Neural cell (in vitro differentiated cells): ENCODE results near the gene GRWD1. TPM values are rescaled to one million over a fixed set of nuclear protein-coding genes. Genes with fewer than 3 reads are reported as not detected.

ENCODE experiments used
- H2AFZ ChIP-seq: fragments of 200-600, 300-800 bp; sonication (generic), shearing (Covaris generic); 2 replicates; pipeline ENCODE4 v1.6.0; 2014; ENCODE audit warnings: low read depth, mild to moderate bottlenecking, antibody characterized with exemption, low read length, moderate library complexity
- H3F3A ChIP-seq: fragments of 200-600 bp; shearing (Covaris generic); 2 replicates; pipeline ENCODE4 v1.6.1; 2016; ENCODE audit warnings: mild to moderate bottlenecking, moderate library complexity, mixed read lengths, antibody characterized with exemption, low read length; ENCODE audit not compliant: insufficient read depth, poor library complexity, severe bottlenecking
- H3K27ac ChIP-seq: fragments of 200-600, 300-800 bp; sonication (generic), shearing (Covaris generic); 2 replicates; pipeline ENCODE4 v1.5.1; 2014; ENCODE audit warnings: mild to moderate bottlenecking, low read length, moderate library complexity
- H3K27me3 ChIP-seq: fragments of 300-800, 200-600 bp; sonication (generic), shearing (Covaris generic); 2 replicates; pipeline ENCODE4 v1.6.0; 2014; ENCODE audit warnings: mild to moderate bottlenecking, low read depth, low read length, moderate library complexity; ENCODE audit not compliant: insufficient read depth
- H3K36me3 ChIP-seq: fragments of 300-800, 200-600 bp; sonication (generic), shearing (Covaris generic); 2 replicates; pipeline ENCODE4 v1.5.1; 2014; ENCODE audit warnings: mild to moderate bottlenecking, antibody characterized with exemption, low read length, moderate library complexity; ENCODE audit not compliant: insufficient read depth
- H3K4me2 ChIP-seq: fragments of 300-800, 200-600 bp; sonication (generic), shearing (Covaris generic); 2 replicates; pipeline ENCODE4 v1.6.0; 2014; ENCODE audit warnings: mild to moderate bottlenecking, low read length
- H3K4me3 ChIP-seq: fragments of 300-800, 200-600 bp; sonication (generic), shearing (Covaris generic); 2 replicates; pipeline ENCODE4 v1.5.1; 2014; ENCODE audit warnings: mild to moderate bottlenecking, low read length, moderate library complexity
- H3K79me2 ChIP-seq: fragments of 200-600 bp; shearing (Covaris generic); replicated peaks from 2 replicates; pipeline ENCODE4 v1.6.0; 2014; ENCODE audit warnings: mild to moderate bottlenecking, low read length, moderate library complexity; ENCODE audit not compliant: insufficient read depth
- H3K9ac ChIP-seq: fragments of 300-800, 200-600 bp; sonication (generic), shearing (Covaris generic); 2 replicates; pipeline ENCODE4 v1.6.1; 2016; ENCODE audit warnings: mild to moderate bottlenecking, low read length, mixed read lengths
- H3K9me2 ChIP-seq: fragments of 200-600 bp; shearing (Covaris generic); 2 replicates; pipeline ENCODE4 v1.6.1; 2016; ENCODE audit warnings: mild to moderate bottlenecking, low read length, mixed read lengths; ENCODE audit not compliant: insufficient read depth
- H3K9me3 ChIP-seq: fragments of 200-600, 300-800 bp; sonication (generic), shearing (Covaris generic); 2 replicates; pipeline ENCODE4 v1.6.1; 2016; ENCODE audit warnings: mild to moderate bottlenecking, mixed run types, low read length, moderate library complexity, mixed read lengths
- H4K20me1 ChIP-seq: fragments of 200-600 bp; shearing (Covaris generic); 2 replicates; pipeline ENCODE4 v1.6.1; 2016; ENCODE audit warnings: mild to moderate bottlenecking, mixed run types; ENCODE audit not compliant: insufficient read depth
- EP300 ChIP-seq: fragments of 450-650 bp; conservative IDR thresholded peaks from 2 replicates; pipeline ENCODE4 v1.6.1; 2014; ENCODE audit warnings: antibody characterized with exemption, mild to moderate bottlenecking, moderate library complexity; ENCODE audit not compliant: poor library complexity, severe bottlenecking
- EZH2 ChIP-seq: fragments of 200-600, 300-800 bp; shearing (Covaris generic), sonication (generic); IDR thresholded peaks from 2 replicates; pipeline ENCODE4 v1.6.1; 2014; ENCODE audit warnings: antibody characterized with exemption, low read length, borderline replicate concordance, mild to moderate bottlenecking; ENCODE audit not compliant: insufficient read depth, poor library complexity, severe bottlenecking
- MXI1 ChIP-seq: fragments of 450-650 bp; conservative IDR thresholded peaks from 2 replicates; pipeline ENCODE4 v1.6.1; 2014; ENCODE audit warnings: antibody characterized with exemption, mild to moderate bottlenecking; ENCODE audit not compliant: poor library complexity, severe bottlenecking
- POLR2AphosphoS5 ChIP-seq: IDR thresholded peaks from 2 replicates; pipeline ENCODE4 v1.6.1; 2012
- RAD21 ChIP-seq: fragments of 450-650 bp; conservative IDR thresholded peaks from 2 replicates; pipeline ENCODE4 v1.6.1; 2014; ENCODE audit warnings: antibody characterized with exemption, mild to moderate bottlenecking, moderate library complexity
- REST ChIP-seq: IDR thresholded peaks from 2 replicates; pipeline ENCODE4 v1.6.1; 2012; ENCODE audit warnings: borderline replicate concordance
- SMC3 ChIP-seq: fragments of 450-650 bp; conservative IDR thresholded peaks from 2 replicates; pipeline ENCODE4 v1.6.1; 2014; ENCODE audit warnings: antibody characterized with exemption, mild to moderate bottlenecking, moderate library complexity; ENCODE audit not compliant: poor library complexity
- TAF1 ChIP-seq: IDR thresholded peaks from 2 replicates; pipeline ENCODE4 v1.6.1; 2012; ENCODE audit warnings: low read depth
- polyA plus RNA-seq: library from polyadenylated mRNA; depleted of rRNA; stranded (reverse); fragments of >200 nt; gene quantifications from 2 replicates; pipeline ENCODE4 v1.2.3, GENCODE V29; 2014
- TF ChIP-seq, protein P1 (sequence below): fragments of 450-650 bp; IDR thresholded peaks from 2 replicates; pipeline ENCODE4 v1.5.1; 2014; ENCODE audit warnings: antibody characterized with exemption, mild to moderate bottlenecking, moderate library complexity; ENCODE audit not compliant: poor library complexity, severe bottlenecking

GRWD1 gene
- polyA plus RNA-seq, 1 donor from 2014 or later, result 11.8 TPM

- Histone ChIP-seq H2AFZ (no peak overlapping the region), H3K36me3 (no peaks in the 10 kb centered on the region), H3K9me3 (no peaks in the 10 kb centered on the region), H3K9me2 (no peaks in the 10 kb centered on the region), H3K27ac (no peak overlapping the region), H3K27me3 (no peaks in the 10 kb centered on the region), H3K4me3 (no peak overlapping the region), H4K20me1 (no peaks in the 10 kb centered on the region), H3F3A (no peaks in the 10 kb centered on the region), H3K4me2 (no peak overlapping the region), H3K9ac (no peak overlapping the region), H3K79me2 (no peaks in the 10 kb centered on the region)
- TF ChIP-seq SMC3 (no peak), POLR2AphosphoS5 (no peak), REST (no peak), TAF1 (no peak), RAD21 (no peak), MXI1 (no peak), EP300 (no peak), EZH2 (no peak)
- TF ChIP-seq, protein P1, sequence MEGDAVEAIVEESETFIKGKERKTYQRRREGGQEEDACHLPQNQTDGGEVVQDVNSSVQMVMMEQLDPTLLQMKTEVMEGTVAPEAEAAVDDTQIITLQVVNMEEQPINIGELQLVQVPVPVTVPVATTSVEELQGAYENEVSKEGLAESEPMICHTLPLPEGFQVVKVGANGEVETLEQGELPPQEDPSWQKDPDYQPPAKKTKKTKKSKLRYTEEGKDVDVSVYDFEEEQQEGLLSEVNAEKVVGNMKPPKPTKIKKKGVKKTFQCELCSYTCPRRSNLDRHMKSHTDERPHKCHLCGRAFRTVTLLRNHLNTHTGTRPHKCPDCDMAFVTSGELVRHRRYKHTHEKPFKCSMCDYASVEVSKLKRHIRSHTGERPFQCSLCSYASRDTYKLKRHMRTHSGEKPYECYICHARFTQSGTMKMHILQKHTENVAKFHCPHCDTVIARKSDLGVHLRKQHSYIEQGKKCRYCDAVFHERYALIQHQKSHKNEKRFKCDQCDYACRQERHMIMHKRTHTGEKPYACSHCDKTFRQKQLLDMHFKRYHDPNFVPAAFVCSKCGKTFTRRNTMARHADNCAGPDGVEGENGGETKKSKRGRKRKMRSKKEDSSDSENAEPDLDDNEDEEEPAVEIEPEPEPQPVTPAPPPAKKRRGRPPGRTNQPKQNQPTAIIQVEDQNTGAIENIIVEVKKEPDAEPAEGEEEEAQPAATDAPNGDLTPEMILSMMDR, result no peak
Observed at GRCh38 chr19:48500830-48501493, 55.2 kb downstream of the GRWD1 start.

DNA sequence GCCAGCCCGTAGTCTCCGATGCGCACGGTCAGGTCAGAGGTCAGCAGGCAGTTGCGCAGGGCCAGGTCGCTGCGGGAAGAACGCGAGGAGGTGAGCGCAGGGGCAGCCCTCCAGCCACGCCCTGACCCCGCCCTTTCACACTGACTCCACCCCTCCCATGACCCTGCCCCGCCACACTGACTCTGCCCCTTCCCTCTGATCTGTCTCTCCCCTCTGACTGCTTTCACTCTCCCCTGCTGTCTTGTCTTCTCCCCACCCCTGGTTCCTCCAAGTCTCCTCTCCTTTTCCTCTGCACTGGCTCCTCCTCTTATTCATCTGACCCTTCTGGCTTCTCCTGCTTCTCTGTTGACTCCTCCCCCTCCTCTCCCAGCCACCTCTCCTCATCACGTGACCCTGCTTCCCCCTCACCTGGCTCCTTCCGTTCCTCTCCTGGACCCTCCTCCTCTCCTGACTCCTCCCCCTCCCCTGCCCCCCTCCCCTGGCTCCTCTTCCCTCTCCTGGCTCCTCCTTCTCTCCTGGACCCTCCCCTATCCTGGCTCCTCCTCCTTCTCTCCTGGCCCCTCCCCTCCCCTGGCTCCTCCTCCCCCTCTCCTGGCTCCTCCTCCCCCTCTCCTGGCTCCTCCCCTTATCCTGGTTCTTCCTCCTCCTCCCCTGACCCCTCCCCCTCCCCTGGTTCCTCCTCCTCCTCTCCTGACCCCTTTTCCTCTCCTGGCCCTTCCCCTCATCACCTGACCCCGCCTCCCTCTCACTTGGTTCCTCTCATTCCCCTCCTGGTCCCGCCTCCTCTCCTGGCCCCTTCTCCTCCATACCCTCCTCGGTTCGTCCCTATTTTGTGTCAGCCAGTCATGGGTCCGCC is 55.9 kb downstream of the GRWD1 start:
- TF ChIP-seq SMC3, result no peak
- no peak for TF ChIP-seq MXI1
- no peak for TF ChIP-seq TAF1
- Histone ChIP-seq H3K9me2 (no peaks in the 10 kb centered on the region), H3F3A (no peaks in the 10 kb centered on the region), H3K79me2 (no peaks in the 10 kb centered on the region), H3K4me3 (no peak overlapping the region), H3K36me3 (no peaks in the 10 kb centered on the region), H3K9ac (no peak overlapping the region), H3K27ac (no peak overlapping the region), H3K9me3 (no peaks in the 10 kb centered on the region), H4K20me1 (no peaks in the 10 kb centered on the region), H2AFZ (no peak overlapping the region), H3K27me3 (no peaks in the 10 kb centered on the region), H3K4me2 (no peak overlapping the region)
